Neural crest cell (in vitro differentiated cells): Measurements from ENCODE around the gene TXN2. TPM values are rescaled to one million over a fixed set of nuclear protein-coding genes. Genes with fewer than 3 reads are reported as not detected.
"Not testable (repeated sequence)": the region's sequence is repeated elsewhere in the genome, so short reads cannot be mapped to it uniquely, and the experiment has no call there.

Experiments
- DNase-seq: peaks from one replicate; pipeline ENCODE4 v3.0.0; 2021; ENCODE audit warnings: low read depth, mixed read lengths, low spot score
- H3K27ac Mint-ChIP-seq: one replicate; pipeline ENCODE4 v1.8.0; 2021; ENCODE audit warnings: mild to moderate bottlenecking, mixed read lengths; ENCODE audit not compliant: unreplicated experiment
- H3K27me3 Mint-ChIP-seq: 2 replicates; pipeline ENCODE4 v1.8.0; 2021; ENCODE audit warnings: low read depth, mild to moderate bottlenecking, mixed read lengths
- H3K36me3 Mint-ChIP-seq: 2 replicates; pipeline ENCODE4 v1.8.0; 2021; ENCODE audit warnings: low read depth, mild to moderate bottlenecking, mixed read lengths
- H3K4me1 Mint-ChIP-seq: 2 replicates; pipeline ENCODE4 v1.8.0; 2021; ENCODE audit warnings: mixed read lengths
- H3K4me3 Mint-ChIP-seq: one replicate; pipeline ENCODE4 v1.8.0; 2021; ENCODE audit warnings: mild to moderate bottlenecking, mixed read lengths
- H3K9me3 Mint-ChIP-seq: 2 replicates; pipeline ENCODE4 v1.8.0; 2021; ENCODE audit warnings: mixed read lengths
- CTCF ChIP-seq: fragments of 200-600 bp; sonication (generic); conservative IDR thresholded peaks from 2 replicates; pipeline ENCODE4 v1.5.0; 2021; ENCODE audit warnings: antibody characterized with exemption, mild to moderate bottlenecking
- total RNA-seq: library from RNA; stranded (reverse); gene quantifications from 2 replicates; pipeline ENCODE4 v1.2.1, GENCODE V29; 2021

Gene TXN2
- total RNA-seq, 1 donor from 2014 or later, result 77.9 TPM

DNA sequence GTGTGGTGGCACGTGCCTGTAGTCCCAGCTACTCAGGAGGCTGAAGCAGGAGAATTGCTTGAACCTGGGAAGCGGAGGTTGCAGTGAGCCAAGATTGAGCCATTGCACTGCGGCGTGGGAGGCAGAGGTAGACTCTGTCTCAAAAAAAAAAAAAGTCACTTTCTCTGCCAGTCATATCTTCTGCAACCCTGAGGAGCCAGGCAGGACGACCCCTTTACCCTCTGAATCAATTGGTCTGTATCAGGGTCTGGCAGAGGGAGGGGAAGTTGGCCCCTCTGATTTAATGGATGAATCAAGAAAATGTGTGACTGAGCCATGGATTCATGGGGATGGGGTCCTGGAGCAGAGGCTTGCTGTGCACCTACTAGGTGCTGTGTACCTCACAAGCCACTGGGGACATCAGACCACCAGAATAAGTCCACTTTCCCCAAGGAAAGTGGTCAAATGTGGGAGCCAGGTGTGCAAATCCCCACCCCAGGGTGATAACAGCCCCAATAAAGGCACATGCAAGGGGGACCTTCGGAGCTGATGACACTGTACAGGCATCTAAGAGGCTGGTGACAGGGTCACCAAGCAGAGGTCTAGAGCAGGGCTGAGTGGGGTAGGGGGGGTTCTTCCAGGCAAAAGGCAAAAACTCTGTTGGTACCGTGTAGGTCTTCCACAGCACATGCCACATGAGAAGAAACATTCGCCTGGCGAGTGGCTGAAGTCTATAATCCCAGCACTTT, 29.0 kb downstream of the TXN2 start:
- no peak for TF ChIP-seq CTCF
- Mint-ChIP-seq H3K4me3 (no peak overlapping the region), H3K27ac (no peak overlapping the region), H3K4me1 (peaks cover 11% of the 10 kb centered on the region), H3K9me3 (no peaks in the 10 kb centered on the region), H3K27me3 (no peaks in the 10 kb centered on the region), H3K36me3 (no peaks in the 10 kb centered on the region)
- DNase-seq, result no peak

DNA sequence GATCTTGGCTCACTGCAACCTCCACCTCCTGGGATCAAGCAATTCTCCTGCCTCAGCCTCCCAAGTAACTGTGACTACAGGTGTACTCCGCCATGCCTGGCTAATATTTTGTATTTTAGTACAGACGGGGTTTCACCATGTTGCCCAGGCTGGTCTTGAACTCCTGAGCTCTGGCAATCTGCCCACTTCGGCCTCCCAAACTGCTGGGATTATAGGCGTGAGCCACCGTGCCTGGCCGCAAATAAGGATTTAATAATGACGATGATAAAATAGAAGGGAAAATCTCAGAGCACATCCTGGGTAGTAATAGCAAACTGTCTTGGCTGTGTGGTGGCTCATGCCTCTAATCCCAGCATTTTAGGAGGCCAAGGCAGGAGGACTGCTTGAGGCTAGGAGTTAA, 30.5 kb downstream of the TXN2 start:
- not testable (repeated sequence) for H3K4me1 Mint-ChIP-seq, H3K4me3 Mint-ChIP-seq, H3K9me3 Mint-ChIP-seq, DNase-seq, H3K36me3 Mint-ChIP-seq, H3K27ac Mint-ChIP-seq, H3K27me3 Mint-ChIP-seq

DNA sequence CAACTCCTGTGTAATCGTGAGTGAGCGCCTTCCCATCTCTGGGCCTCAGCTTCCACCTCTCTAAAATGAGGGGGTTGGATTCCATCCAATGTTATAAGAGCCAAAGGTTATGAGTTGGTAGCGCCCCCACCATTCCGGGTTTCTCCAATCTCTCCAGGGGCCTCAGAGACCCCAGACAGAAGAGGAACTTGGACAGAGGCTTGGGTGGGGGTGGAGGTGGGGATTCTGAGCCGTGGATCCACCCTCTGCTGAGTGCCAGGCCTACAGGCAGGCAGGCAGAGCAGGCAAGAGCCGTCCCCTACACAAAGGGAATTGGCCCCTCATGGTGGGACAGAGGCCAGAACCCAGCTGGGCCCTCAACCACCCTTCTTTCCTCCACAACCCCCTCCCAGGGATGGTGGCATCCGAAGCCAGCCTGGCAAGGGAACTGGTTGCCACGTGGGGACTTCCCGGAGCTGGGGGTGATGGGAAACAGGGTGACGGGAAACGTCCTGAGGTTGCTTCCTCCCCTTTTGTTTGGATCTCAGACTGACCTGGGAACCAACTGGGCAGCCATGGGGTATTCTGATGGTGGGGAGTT, 31.8 kb downstream of the TXN2 start:
- no peaks in the 10 kb centered on the region for H3K36me3 Mint-ChIP-seq
- no peak for DNase-seq
- peaks cover 12% of the 10 kb centered on the region for H3K4me1 Mint-ChIP-seq
- TF ChIP-seq CTCF, result no peak
- H3K9me3 Mint-ChIP-seq, result no peaks in the 10 kb centered on the region
- H3K27me3 Mint-ChIP-seq, result no peaks in the 10 kb centered on the region
- H3K27ac Mint-ChIP-seq, result no peak overlapping the region
- H3K4me3 Mint-ChIP-seq, result no peak overlapping the region

- peaks cover 12% of the 10 kb centered on the region for H3K4me1 Mint-ChIP-seq
Observed at GRCh38 chr22:36447632-36448031, 33.8 kb downstream of the TXN2 start.

DNA sequence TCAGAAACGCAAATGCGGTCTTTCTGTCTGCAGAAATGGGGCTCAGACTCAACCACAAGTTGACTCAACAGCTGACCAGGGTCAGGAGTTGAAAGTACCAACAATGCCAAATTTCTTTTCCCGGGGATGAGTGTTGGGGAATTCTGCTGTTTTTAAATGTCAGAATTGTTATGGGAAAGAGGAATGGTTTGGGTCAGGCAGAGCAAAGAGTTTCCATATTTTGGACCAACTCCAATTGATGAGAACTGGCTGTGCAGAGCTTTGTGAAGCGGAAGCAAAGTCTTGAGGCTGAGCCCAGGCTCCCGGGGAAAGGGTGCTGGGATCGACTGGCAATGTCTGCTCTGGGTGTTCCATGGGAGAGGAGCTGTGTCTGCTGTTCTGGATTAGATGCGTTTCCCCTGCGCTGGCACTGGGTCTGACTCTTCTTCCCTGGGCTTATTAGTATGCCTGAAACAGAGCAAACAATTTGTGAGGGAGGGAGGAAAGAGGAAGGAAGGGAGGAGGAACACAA, 36.2 kb downstream of the TXN2 start:
- Mint-ChIP-seq H3K4me1 (peaks cover 6% of the 10 kb centered on the region), H3K4me3 (no peak overlapping the region), H3K27me3 (no peaks in the 10 kb centered on the region), H3K27ac (no peak overlapping the region), H3K36me3 (no peaks in the 10 kb centered on the region), H3K9me3 (no peaks in the 10 kb centered on the region)
- DNase-seq, result no peak
- no peak for TF ChIP-seq CTCF

More at GRCh38 chr22:36447632-36448031, 33.8 kb downstream of the TXN2 start:
- Mint-ChIP-seq H3K9me3 (no peaks in the 10 kb centered on the region), H3K27ac (no peak overlapping the region), H3K27me3 (no peaks in the 10 kb centered on the region), H3K4me3 (no peak overlapping the region), H3K36me3 (no peaks in the 10 kb centered on the region)
- DNase-seq, result no peak
- no peak for TF ChIP-seq CTCF

- Mint-ChIP-seq H3K9me3 (no peaks in the 10 kb centered on the region), H3K4me3 (no peak overlapping the region), H3K27ac (no peak overlapping the region), H3K36me3 (no peaks in the 10 kb centered on the region), H3K27me3 (no peaks in the 10 kb centered on the region), H3K4me1 (peaks cover 15% of the 10 kb centered on the region)
- no peak for DNase-seq
- no peak for TF ChIP-seq CTCF
Observed at GRCh38 chr22:36443198-36443770, 38.2 kb downstream of the TXN2 start.
